ENCODE measurements around the gene PDE11A.

- TF ChIP-seq POLR2AphosphoS5 (IDR thresholded peaks at IDR 0.05; ENCODE audit: low read depth, low read length) = no peak
- no peak for TF ChIP-seq POLR2A (IDR thresholded peaks at IDR 0.05; ENCODE audit: low read depth, low read length)
- TF ChIP-seq TAF1 (IDR thresholded peaks at IDR 0.05; ENCODE audit: borderline replicate concordance, low read depth, low read length) = no peak
Measured at GRCh38 chr2:177587371-177587770, 485.2 kb downstream of the PDE11A start.

All from GM12892 (cell line).